GM12878 (cell line): Measurements from ENCODE around the gene ZNF513. TPM values are rescaled to one million over a fixed set of nuclear protein-coding genes. Genes with fewer than 3 reads are reported as not detected.

Source experiments
- ATAC-seq: fragments of 200-7000 bp; cut with Tn5 transposase; 3 replicates; pipeline ENCODE4 v1.9.1; 2020; ENCODE audit warnings: mild to moderate bottlenecking, moderate library complexity
- BruUV-seq: library from RNA; stranded (reverse); fragments of 400-500 nt; replicated peaks from 2 replicates; lab custom pipeline; 2021; lab: Mats Ljungman, UMichigan
- CTCF ChIA-PET: fragments of 300-600 bp; sonication (Branson Sonifier 250); formaldehyde crosslinking; extraction: SDS; loops from one replicate; lab custom pipeline; 2021; ENCODE audit warnings: inconsistent platforms; lab: Yijun Ruan, JAX
- POLR2A ChIA-PET: fragments of 350-600 bp; formaldehyde crosslinking; extraction: SDS; loops from one replicate; lab custom pipeline; 2021; ENCODE audit warnings: inconsistent platforms; lab: Charles Lee
- RAD21 ChIA-PET: fragments of 300-600 bp; sonication (Branson Sonifier 250); formaldehyde crosslinking; loops from one replicate; lab custom pipeline; 2023; ENCODE audit warnings: antibody characterized with exemption; ENCODE audit not compliant: unreplicated experiment; lab: Charles Lee
- SMC1A ChIA-PET: fragments of 300-600 bp; sonication (Branson Sonifier 250); formaldehyde crosslinking; loops from one replicate; lab custom pipeline; 2023; ENCODE audit not compliant: unreplicated experiment, uncharacterized antibody; lab: Charles Lee
- DNase-seq: peaks from one replicate; pipeline ENCODE4 v3.0.0-alpha.2; 2011; ENCODE audit warnings: low read depth, low spot score
- FAIRE-seq: peaks from 3 replicates; lab custom pipeline; 2011; peaks lifted over from hg19 to GRCh38; lab: Jason Lieb, UNC
- H2AFZ ChIP-seq: 2 replicates; pipeline ENCODE4 v1.6.0; 2011; ENCODE audit warnings: low read depth, low read length, control low read depth; ENCODE audit not compliant: control insufficient read depth
- H3K27ac ChIP-seq: 2 replicates; pipeline ENCODE4 v1.5.1; 2011; ENCODE audit warnings: control low read depth; ENCODE audit not compliant: control insufficient read depth, insufficient read depth
- H3K27me3 ChIP-seq, 2 experiments: replicated peaks in 1 of 2; 2 replicates each; pipeline versions ENCODE4 v1.6.0 to v1.6.1; 2011; ENCODE audit warnings: low read length in 1 of 2; ENCODE audit not compliant: control insufficient read depth in 2 of 2, insufficient read depth in 2 of 2
- H3K36me3 ChIP-seq, 2 experiments: 2 replicates each; pipeline ENCODE4 v1.5.1; 2011; ENCODE audit warnings: low read length in 1 of 2; ENCODE audit not compliant: control insufficient read depth in 2 of 2, insufficient read depth in 2 of 2
- H3K4me1 ChIP-seq: 2 replicates; pipeline ENCODE4 v1.6.1; 2011; ENCODE audit warnings: mild to moderate bottlenecking, low read length, moderate library complexity, mixed read lengths; ENCODE audit not compliant: control insufficient read depth, insufficient read depth
- H3K4me2 ChIP-seq: 2 replicates; pipeline ENCODE4 v1.6.0; 2011; ENCODE audit warnings: control low read depth; ENCODE audit not compliant: control insufficient read depth, insufficient read depth
- H3K4me3 ChIP-seq: fragments of 200-600 bp; sonication (generic); 2 replicates; pipeline ENCODE4 v1.5.1; 2016
- H3K79me2 ChIP-seq: 2 replicates; pipeline ENCODE4 v1.6.0; 2011; ENCODE audit warnings: low read length; ENCODE audit not compliant: control insufficient read depth, insufficient read depth
- H3K9ac ChIP-seq: 2 replicates; pipeline ENCODE4 v1.8.0; 2011; ENCODE audit warnings: low read length, control low read depth, mixed read lengths; ENCODE audit not compliant: control insufficient read depth, insufficient read depth
- H3K9me3 ChIP-seq: replicated peaks from 3 replicates; pipeline ENCODE4 v1.5.1; 2011; ENCODE audit warnings: mild to moderate bottlenecking, low read length; ENCODE audit not compliant: control insufficient read depth, insufficient read depth
- H4K20me1 ChIP-seq: 2 replicates; pipeline ENCODE4 v1.6.0; 2011; ENCODE audit not compliant: control insufficient read depth, insufficient read depth
- CUX1 ChIP-seq: IDR thresholded peaks from 2 replicates; pipeline ENCODE4 v1.6.1; 2012; ENCODE audit warnings: improper control_type of control experiment, low read depth, low read length; ENCODE audit not compliant: insufficient replicate concordance
- DPF2 ChIP-seq: fragments of 450-650 bp; IDR thresholded peaks from 2 replicates; pipeline ENCODE4 v1.6.1; 2017; ENCODE audit warnings: mild to moderate bottlenecking
- HDAC6 ChIP-seq: fragments of 200-600 bp; sonication (generic); IDR thresholded peaks from one replicate; pipeline ENCODE4 v1.8.0; 2017; ENCODE audit warnings: antibody characterized with exemption; ENCODE audit not compliant: unreplicated experiment
- JUND ChIP-seq: IDR thresholded peaks from 2 replicates; pipeline ENCODE4 v1.6.1; 2012; ENCODE audit warnings: low read depth, mild to moderate bottlenecking, low read length, improper control_type of control experiment, moderate library complexity
- KDM1A ChIP-seq: fragments of 200-600 bp; sonication (generic); IDR thresholded peaks from 2 replicates; pipeline ENCODE4 v1.6.1; 2016; ENCODE audit warnings: borderline replicate concordance
- MEF2B ChIP-seq: fragments of 450-650 bp; IDR thresholded peaks from 2 replicates; pipeline ENCODE4 v1.6.1; 2018; ENCODE audit warnings: mild to moderate bottlenecking, moderate library complexity; ENCODE audit not compliant: partially characterized antibody, poor library complexity, severe bottlenecking
- NFYB ChIP-seq: IDR thresholded peaks from 2 replicates; pipeline ENCODE4 v1.6.1; 2011; ENCODE audit warnings: low read depth, mild to moderate bottlenecking, low read length, improper control_type of control experiment, moderate library complexity; ENCODE audit not compliant: insufficient read depth
- RAD21 ChIP-seq: IDR thresholded peaks from 2 replicates; pipeline ENCODE4 v1.6.1; 2011; ENCODE audit warnings: mild to moderate bottlenecking, low read depth, low read length, moderate library complexity; ENCODE audit not compliant: insufficient read depth
- RBBP5 ChIP-seq: fragments of 200-600 bp; sonication (generic); conservative IDR thresholded peaks from 2 replicates; pipeline ENCODE4 v1.6.1; 2016
- SIN3A ChIP-seq: IDR thresholded peaks from 2 replicates; pipeline ENCODE4 v1.6.1; 2012; ENCODE audit warnings: low read depth, low read length, improper control_type of control experiment
- SUPT20H ChIP-seq: IDR thresholded peaks from 2 replicates; pipeline ENCODE4 v1.6.1; 2011; ENCODE audit warnings: low read depth, mild to moderate bottlenecking, low read length, moderate library complexity, borderline replicate concordance; ENCODE audit not compliant: control insufficient read depth
- USF1 ChIP-seq: IDR thresholded peaks from 2 replicates; pipeline ENCODE4 v1.6.1; 2011; ENCODE audit warnings: borderline replicate concordance, low read depth, mild to moderate bottlenecking, moderate library complexity, mixed read lengths, low read length; ENCODE audit not compliant: insufficient read depth; ENCODE audit errors: extremely low read length
- WGBS: methylation state at CpG from one replicate; pipeline ENCODE4 v1.1.6; 2016; ENCODE audit warnings: low lambda C conversion rate; ENCODE audit not compliant: insufficient replicate concordance, insufficient coverage; ENCODE audit errors: missing lambda C conversion rate; 5-methylcytosine and 5-hydroxymethylcytosine counted together
- in situ Hi-C: fragments of 300-500 bp; cut with MboI; formaldehyde crosslinking; loops from 9 replicates; pipeline ENCODE4 v1.14.3; 2018; ENCODE audit warnings: mixed read lengths
- intact Hi-C: fragments of 100-400 bp; cut with micrococcal nuclease; formaldehyde crosslinking; loops from one replicate; pipeline ENCODE4 v1.14.2; 2022; ENCODE audit not compliant: unreplicated experiment
- polyA plus RNA-seq, 11 experiments: library from polyadenylated mRNA; depleted of rRNA in 4 of 11; unstranded in 6 of 11; stranded (reverse) in 5 of 11; fragments of >200 nt; fragmentation: Nextera tagmentation in 4 of 11; fragmentation: Illumina TruSeq in 1 of 11; extraction: Ambion mirVana in 4 of 11; extraction: Trizol in 1 of 11; gene quantifications; 1 replicate in 1 of 11; 2 replicates in 10 of 11; pipeline versions ENCODE4 v1.2.1 to v1.2.3, GENCODE V29; 2011 to 2016; ENCODE audit warnings: inconsistent platforms in 2 of 11, missing spikeins in 2 of 11, low read depth in 1 of 11
- total RNA-seq, 4 experiments: library from RNA; depleted of rRNA in 3 of 4; stranded (reverse); fragments of >200 nt in 3 of 4; fragmentation: Illumina TruSeq in 1 of 4; extraction: Trizol in 1 of 4; gene quantifications; 2 replicates each; pipeline versions ENCODE4 v1.2.1 to v1.2.3, GENCODE V29; 2013 to 2021

Gene ZNF513
- total and polyA plus RNA-seq, 10 of the 15 experiments (the other 5 are each of a cell fraction or from before 2014, with no cell fraction given) = 0.06 to 16.4 (median 5.6) TPM

GRCh38 chr2:27407798-27408491, 27.4 kb upstream of the ZNF513 start:
- H3K4me3 ChIP-seq = peak overlapping the region; percentile 99
- H3K9me3 ChIP-seq = no peaks in the 10 kb centered on the region
- 21% methylated on average over 9 of the region's 16 CpGs for WGBS
- H4K20me1 ChIP-seq = no peaks in the 10 kb centered on the region
- SMC1A ChIA-PET = interaction anchor here (1.3 to 2.7 kb wide), 2 partner anchors 21 to 26 kb away, joined by 3 to 14 read pairs; partner anchors contain the start of gene NRBP1
- ATAC-seq (no peak), FAIRE-seq (peak; percentile 35), DNase-seq (no peak)
- POLR2A ChIA-PET = interaction anchor here (0.6 to 1.2 kb wide), 3 partner anchors 23 to 298 kb away, joined by 3 to 4 read pairs (median 3); no protein-coding TSS in a partner anchor
- no peaks in the 10 kb centered on the region for H3K27me3 ChIP-seq
- H3K4me1 ChIP-seq = peaks cover 6% of the 10 kb centered on the region; the same call in 1 of the 2 replicates
- peak overlapping the region; percentile 93 for H3K4me2 ChIP-seq
- peaks cover 60% of the 10 kb centered on the region for H3K79me2 ChIP-seq
- H3K36me3 ChIP-seq = no peaks in the 10 kb centered on the region; a peak in 1 of 4 replicates
- RAD21 ChIA-PET = interaction anchor here (1.1 to 1.7 kb wide), 3 partner anchors 21 to 37 kb away, joined by 3 to 4 read pairs (median 3); no protein-coding TSS in a partner anchor
- CTCF ChIA-PET = interaction anchor here (1.3 to 4.6 kb wide), 3 partner anchors 22 to 105 kb away, joined by 3 to 52 read pairs (median 10); partner anchors contain the start of gene NRBP1
- no TSS peak for BruUV-seq
- in situ Hi-C loops = no loop called here
- H2AFZ ChIP-seq = no peak overlapping the region
- intact Hi-C loops = loop anchor here (2.0 to 10.0 kb wide), 4 partner anchors 21 to 277 kb away; partner anchors contain the start of genes EIF2B4, NRBP1, SNX17 and ZNF512
- peak overlapping the region; percentile 93 for H3K9ac ChIP-seq
- peak overlapping the region; percentile 76 for H3K27ac ChIP-seq
- TF ChIP-seq USF1 = no peak
- TF ChIP-seq SUPT20H = no peak
- no peak for TF ChIP-seq JUND
- TF ChIP-seq CUX1 = no peak
- TF ChIP-seq RBBP5 = no peak
- no peak for TF ChIP-seq SIN3A
- peak; percentile 32 for TF ChIP-seq RAD21
- peak; percentile 93 for TF ChIP-seq MEF2B
- TF ChIP-seq HDAC6 = no peak
- TF ChIP-seq NFYB = no peak
- no peak for TF ChIP-seq DPF2
- TF ChIP-seq KDM1A = no peak
